Measurements from ENCODE around the gene CNTNAP2. TPM values are rescaled to one million over a fixed set of nuclear protein-coding genes. Genes with fewer than 3 reads are reported as not detected.

The CNTNAP2 gene
- total RNA-seq, 1 experiment from 2014 or later, result 64.5 TPM

- Histone ChIP-seq H4K91ac (ENCODE audit: insufficient read length, low read depth, low read length) (no peak overlapping the region), H4K20me1 (ENCODE audit: control insufficient read depth, insufficient read depth, insufficient read length) (no peaks in the 10 kb centered on the region), H3K4me2 (ENCODE audit: insufficient read depth, insufficient read length, low read length) (no peak overlapping the region), H2BK12ac (ENCODE audit: insufficient read length, low read depth, low read length) (no peak overlapping the region), H4K5ac (ENCODE audit: insufficient read length, low read depth, low read length) (no peak overlapping the region), H3K23me2 (ENCODE audit: insufficient read length, low read depth, low read length, poor library complexity, severe bottlenecking) (no peaks in the 10 kb centered on the region), H3K14ac (ENCODE audit: insufficient read depth, low read length) (no peak overlapping the region), H3K56ac (ENCODE audit: insufficient read length, low read depth, low read length) (no peak overlapping the region), H3K79me2 (ENCODE audit: insufficient read depth, low read length) (no peaks in the 10 kb centered on the region), H3K4me1 (ENCODE audit: insufficient read depth, low read length) (no peaks in the 10 kb centered on the region), H3K27ac (ENCODE audit: insufficient read length, low read depth, low read length) (no peak overlapping the region), H3T11ph (ENCODE audit: low read length) (no peak overlapping the region), H3K4ac (ENCODE audit: low read depth, low read length) (no peak overlapping the region), H2BK120ac (ENCODE audit: low read depth, low read length, poor library complexity, severe bottlenecking) (no peak overlapping the region), H2AK5ac (ENCODE audit: insufficient read length, low read length) (no peak overlapping the region), H3K27me3 (ENCODE audit: insufficient read depth, low read length) (no peaks in the 10 kb centered on the region), H2AFZ (ENCODE audit: low read length) (no peak overlapping the region), H3K9me3 (ENCODE audit: control insufficient read depth, low read depth, low read length) (no peaks in the 10 kb centered on the region), H2BK5ac (ENCODE audit: insufficient read length, low read length) (no peak overlapping the region), H3K9ac (ENCODE audit: extremely low read depth, insufficient read length, low read length) (no peak overlapping the region), H4K8ac (replicated peaks; ENCODE audit: insufficient read length, low read depth, low read length) (no peak overlapping the region), H2BK20ac (ENCODE audit: low read depth, low read length, poor library complexity, severe bottlenecking) (no peak overlapping the region), H3K23ac (ENCODE audit: insufficient read length, low read depth, low read length) (no peak overlapping the region), H2BK15ac (ENCODE audit: low read depth, low read length) (no peak overlapping the region), H3K18ac (ENCODE audit: insufficient read length, low read depth, low read length) (no peak overlapping the region), H3K79me1 (ENCODE audit: insufficient read depth, low read depth, low read length, poor library complexity, severe bottlenecking) (no peaks in the 10 kb centered on the region)
- Mint-ChIP-seq H3K27ac (no peak overlapping the region), H3K4me3 (no peak overlapping the region), H3K27me3 (ENCODE audit: low read depth) (peaks cover 2% of the 10 kb centered on the region; the same call in 1 of the 2 replicates), H3K9me3 (no peaks in the 10 kb centered on the region), H3K4me1 (peaks cover 0 to 3% of the 10 kb centered on the region in 2 experiments; a peak in 2 of 4 replicates), H3K36me3 (ENCODE audit: insufficient read depth in 1 of 3, low read depth in 3 of 3) (no peaks in the 10 kb centered on the region; a peak in 1 of 7 replicates)
- DNase-seq, result no peak
- TF ChIP-seq CTCF (conservative IDR thresholded peaks at IDR 0.05), result no peak
Observed at GRCh38 chr7:147556317-147556716, 1439.7 kb downstream of the CNTNAP2 start.
